OCI-LY7 (cell line): ENCODE data around the gene KIAA0232.

Experiments used
- EZH2phosphoT487 ChIP-seq: fragments of 200-600 bp; sonication (generic); IDR thresholded peaks from 2 replicates; pipeline ENCODE4 v1.6.1; 2018; ENCODE audit warnings: low read depth, borderline replicate concordance, mild to moderate bottlenecking, mixed run types, antibody characterized with exemption, low read length, moderate library complexity, mixed read lengths
- TF ChIP-seq, protein P1 (sequence below): fragments of 200-600 bp; sonication (generic); conservative IDR thresholded peaks from 2 replicates; pipeline ENCODE4 v1.5.1; 2014; ENCODE audit warnings: mild to moderate bottlenecking, antibody characterized with exemption, low read length, moderate library complexity, mixed read lengths

DNA sequence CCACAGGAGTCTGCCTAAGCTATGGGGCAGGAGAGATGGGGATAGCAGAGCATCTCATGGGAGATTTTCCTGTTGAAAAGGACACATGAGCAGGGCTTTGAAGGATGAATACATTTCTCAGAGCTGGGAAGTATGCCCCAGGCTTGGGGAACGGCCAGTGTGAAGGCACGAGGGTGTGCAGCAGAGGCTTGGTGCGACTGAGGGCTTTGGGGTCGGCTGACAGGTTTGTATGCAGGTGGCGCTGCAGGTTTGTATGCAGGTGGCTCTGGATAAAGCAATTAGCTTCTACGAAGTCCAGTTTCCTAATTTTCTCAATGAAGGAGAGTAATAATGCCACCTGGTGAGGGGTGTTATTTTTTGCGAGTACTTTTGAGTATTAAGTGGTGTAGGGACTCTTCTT lies 6.8 kb upstream of the KIAA0232 start:
- TF ChIP-seq, protein P1, sequence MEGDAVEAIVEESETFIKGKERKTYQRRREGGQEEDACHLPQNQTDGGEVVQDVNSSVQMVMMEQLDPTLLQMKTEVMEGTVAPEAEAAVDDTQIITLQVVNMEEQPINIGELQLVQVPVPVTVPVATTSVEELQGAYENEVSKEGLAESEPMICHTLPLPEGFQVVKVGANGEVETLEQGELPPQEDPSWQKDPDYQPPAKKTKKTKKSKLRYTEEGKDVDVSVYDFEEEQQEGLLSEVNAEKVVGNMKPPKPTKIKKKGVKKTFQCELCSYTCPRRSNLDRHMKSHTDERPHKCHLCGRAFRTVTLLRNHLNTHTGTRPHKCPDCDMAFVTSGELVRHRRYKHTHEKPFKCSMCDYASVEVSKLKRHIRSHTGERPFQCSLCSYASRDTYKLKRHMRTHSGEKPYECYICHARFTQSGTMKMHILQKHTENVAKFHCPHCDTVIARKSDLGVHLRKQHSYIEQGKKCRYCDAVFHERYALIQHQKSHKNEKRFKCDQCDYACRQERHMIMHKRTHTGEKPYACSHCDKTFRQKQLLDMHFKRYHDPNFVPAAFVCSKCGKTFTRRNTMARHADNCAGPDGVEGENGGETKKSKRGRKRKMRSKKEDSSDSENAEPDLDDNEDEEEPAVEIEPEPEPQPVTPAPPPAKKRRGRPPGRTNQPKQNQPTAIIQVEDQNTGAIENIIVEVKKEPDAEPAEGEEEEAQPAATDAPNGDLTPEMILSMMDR = no peak
- no peak for TF ChIP-seq EZH2phosphoT487
